ENCODE measurements around the gene MEF2A.

MEF2A gene

DNA sequence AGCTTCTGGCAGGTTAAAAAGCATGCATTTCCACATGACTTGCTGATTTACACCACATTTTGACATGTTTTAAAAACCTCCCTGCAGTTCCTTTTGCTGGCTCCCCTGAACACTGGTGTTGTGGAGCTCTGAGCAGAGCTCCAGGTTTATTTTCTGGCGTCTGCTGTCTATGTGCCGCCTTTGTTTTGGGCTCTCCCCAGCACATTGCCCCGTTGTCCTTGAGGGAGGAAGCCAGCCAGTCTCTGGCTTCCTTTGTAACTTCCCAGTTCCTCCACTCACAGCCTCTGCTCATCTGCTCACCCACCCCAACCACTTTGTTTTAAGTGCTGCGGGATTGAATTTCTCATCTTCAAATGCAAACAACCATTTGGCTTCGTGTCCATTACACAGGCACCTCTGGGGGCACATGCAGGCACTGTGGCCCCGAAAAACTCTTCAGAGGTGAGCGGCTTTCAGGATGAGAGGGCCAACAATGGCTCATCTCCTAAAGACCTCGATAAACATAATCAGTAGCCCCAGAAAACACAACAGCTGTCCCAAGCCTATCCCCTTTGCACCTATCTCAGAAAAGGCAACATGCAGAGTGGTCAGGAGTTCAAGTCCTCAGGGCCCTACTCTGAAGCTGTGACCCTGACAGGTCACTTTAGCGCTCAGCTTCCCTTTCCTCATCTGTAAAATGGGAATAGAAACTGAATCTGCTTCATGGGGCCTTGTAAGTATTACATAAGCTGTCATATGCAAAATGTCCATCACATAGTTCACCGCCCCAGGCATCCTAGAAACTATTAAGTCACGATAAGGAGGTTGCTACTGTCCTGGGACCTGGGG is 1.3 kb upstream of the MEF2A start:
- no peak for DNase-seq

DNA sequence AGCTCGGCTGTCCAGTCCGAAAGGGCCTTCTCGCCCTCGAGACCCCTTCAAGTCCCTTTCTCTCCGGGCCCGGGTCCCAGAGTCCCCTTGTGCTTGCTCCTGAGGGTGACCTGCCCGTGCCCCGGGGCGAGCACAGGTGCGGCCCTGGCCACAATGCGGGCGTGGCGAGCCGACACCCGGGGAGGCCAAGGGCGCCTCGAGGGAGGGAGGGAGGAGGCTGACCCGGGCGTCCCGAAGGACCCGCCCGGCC is 810 bp upstream of the MEF2A start:
- no peak for DNase-seq

GRCh38 chr15:99566157-99566897 is 543 bp downstream of the MEF2A start:
- no peak for DNase-seq

GRCh38 chr15:99568625-99569352 is 3.0 kb downstream of the MEF2A start:
- DNase-seq: no peak

GRCh38 chr15:99571299-99571698 is 5.5 kb downstream of the MEF2A start:
- no peak for DNase-seq

DNA sequence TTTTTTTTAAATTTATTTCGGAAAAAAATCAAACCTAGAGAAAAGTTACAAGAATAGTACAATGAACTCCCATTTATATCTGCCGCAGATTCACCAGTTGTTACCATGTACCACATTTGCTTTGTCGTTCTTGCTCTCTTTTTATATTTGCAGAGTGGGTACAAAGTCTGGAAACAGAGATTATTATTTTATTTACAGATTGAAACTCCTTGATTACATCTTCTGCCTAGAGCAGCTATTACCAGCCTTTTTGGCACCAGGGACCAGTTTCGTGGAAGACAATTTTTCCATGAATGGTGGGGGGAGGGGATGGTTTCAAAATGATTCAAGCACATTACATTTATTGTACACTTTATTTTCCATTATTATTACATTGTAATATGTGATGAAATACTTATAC is 8.3 kb downstream of the MEF2A start:
- no peak for DNase-seq

DNA sequence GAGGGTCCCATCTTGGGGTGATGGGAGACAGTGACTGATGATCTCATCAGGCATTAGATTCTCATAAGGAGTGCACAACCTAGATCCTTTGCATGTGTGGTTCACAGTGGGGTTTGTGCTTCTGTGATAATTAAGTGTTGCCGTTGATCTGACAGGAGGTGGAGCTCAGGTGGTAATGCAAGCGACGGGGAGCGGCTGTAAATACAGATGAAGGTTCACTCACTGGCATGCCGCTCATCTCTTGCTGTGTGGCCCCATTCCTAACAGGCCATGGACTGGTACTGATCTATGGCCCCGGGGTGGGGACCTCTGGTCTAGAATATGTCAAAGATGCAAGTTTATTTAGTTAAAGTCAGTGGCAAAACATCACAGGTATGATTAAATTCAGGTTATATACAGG is 8.7 kb downstream of the MEF2A start:
- DNase-seq: no peak

DNA sequence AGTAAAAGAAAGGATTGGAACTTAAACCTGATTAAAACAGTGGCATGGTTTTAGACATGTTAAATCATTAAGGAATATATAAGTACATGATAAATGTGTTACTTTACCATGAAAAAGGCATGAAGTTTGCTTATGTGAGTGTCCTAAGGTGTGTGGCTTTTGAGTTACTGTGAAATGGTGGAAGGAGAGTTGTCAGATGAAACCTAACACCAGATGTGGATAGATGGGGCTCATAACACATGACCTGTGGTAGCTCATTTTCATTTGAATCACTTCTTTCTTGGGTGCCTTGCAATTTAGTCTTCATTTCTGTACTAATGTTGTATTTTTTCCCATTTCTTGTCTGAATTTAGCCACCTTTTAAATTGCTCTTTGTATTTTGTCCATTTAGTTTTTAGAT is 13.0 kb downstream of the MEF2A start:
- no peak for DNase-seq

GRCh38 chr15:99580076-99580475 is 14.3 kb downstream of the MEF2A start:
- DNase-seq: no peak

DNA sequence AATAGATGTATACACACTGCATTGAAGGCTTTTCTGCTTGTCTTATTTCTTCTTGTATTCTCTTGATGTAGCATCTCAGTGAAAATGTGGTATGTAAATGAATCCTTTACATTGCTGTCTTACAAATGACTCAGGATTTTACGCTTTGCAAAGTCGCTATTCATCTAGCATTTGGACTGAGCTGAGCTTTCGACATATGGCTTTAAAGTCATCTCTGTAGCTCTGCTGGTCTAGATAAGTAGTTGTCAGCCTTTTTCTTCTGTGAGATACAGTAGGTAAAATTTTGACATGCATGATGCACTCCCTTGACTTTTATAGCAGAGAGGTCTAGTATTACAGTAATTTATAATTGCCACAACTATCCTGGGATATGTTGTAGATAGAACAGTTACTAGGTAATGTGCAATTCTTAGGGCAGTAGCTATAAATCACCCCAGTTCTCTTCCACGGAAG is 16.8 kb downstream of the MEF2A start:
- no peak for DNase-seq

- no peak for DNase-seq
Measured at GRCh38 chr15:99584081-99584600, 18.4 kb downstream of the MEF2A start.

DNA sequence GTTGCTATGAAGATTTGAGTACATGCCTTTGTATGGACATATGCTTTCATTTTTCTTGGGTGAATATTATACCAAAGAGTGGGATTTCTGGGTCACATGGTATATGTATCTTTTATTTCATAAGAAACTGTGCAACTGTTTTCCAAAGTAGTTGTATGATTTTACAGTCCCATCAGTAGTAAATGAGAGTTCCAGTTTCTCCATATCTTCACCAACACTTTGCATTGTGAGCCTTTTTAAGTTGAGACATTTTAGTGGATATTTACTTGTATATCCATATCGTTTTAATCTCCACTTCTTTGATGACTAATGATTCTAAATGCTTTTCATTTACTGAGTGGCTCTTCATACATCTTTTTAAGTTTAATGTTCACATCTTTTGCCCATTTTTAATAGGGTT is 20.3 kb downstream of the MEF2A start:
- no peak for DNase-seq

- DNase-seq: no peak
Measured at GRCh38 chr15:99589801-99590200, 24.0 kb downstream of the MEF2A start.

GRCh38 chr15:99590913-99591646 is 25.3 kb downstream of the MEF2A start:
- no peak for DNase-seq

- no peak for DNase-seq
Measured at GRCh38 chr15:99592145-99592791, 26.5 kb downstream of the MEF2A start.

GRCh38 chr15:99593070-99593469 is 27.3 kb downstream of the MEF2A start:
- DNase-seq: no peak

DNA sequence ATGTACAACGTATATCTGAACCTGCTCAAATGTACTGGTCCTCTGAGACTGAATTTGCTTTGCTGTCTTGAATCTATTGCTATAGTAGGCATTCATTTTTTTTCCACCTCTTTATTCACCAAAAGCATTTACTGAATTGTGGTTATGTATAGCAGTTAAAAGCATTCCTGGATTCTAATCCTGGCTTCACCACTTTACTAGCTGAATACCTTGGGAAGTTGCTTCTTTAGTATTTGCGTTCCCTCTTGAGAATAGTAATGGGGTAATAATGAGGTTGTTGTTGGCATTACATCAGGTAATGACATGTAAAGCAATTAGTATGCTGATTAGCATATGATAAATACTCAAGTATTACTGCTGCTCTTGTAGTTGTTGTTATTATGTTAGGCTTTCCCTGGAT is 29.1 kb downstream of the MEF2A start:
- no peak for DNase-seq

DNA sequence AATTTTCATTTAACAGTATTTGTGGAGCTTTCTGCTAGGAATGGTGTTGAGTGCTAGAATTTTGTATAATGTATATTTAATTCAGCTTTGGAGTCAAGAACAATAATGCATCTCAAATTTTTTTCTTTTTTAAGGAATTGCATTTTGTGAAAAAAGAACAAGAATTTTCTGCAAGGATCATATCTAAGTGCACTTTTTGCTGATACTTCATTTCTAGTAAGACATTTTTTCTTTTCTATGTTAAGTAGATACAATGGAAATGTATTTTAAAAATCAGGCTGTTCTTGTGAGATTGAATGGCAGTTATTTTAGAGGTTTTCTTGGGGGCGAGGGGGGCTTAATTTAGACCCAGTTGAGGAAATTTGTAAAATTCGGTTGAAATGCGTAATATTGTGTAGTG is 32.5 kb downstream of the MEF2A start:
- no peak for DNase-seq

GRCh38 chr15:99603828-99604227 is 38.0 kb downstream of the MEF2A start:
- DNase-seq: no peak

GRCh38 chr15:99604865-99605264 is 39.1 kb downstream of the MEF2A start:
- DNase-seq: no peak

DNA sequence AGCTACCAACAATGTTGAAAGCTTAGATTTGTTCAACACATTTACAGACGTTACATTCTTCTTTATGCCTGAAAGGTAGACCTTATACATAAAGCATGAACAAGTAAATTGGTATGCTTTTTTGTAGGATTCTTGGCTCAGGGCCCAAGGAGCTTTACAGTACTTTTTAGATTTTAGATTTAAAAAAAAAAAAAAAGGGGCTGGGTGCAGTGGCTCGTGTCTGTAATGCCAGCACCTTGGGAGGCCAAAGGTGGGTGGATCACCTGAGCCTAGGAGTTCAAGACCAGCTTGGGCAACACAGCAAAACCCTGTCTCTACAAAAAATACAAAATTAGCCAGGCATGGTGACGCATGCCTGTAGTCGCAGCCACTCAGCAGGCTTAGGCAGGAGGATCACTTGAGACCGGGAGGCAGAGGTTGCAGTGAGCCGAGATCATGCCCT is 39.7 kb downstream of the MEF2A start:
- DNase-seq: no peak

- no peak for DNase-seq
Measured at GRCh38 chr15:99605990-99606389, 40.2 kb downstream of the MEF2A start.

All from cortex of kidney (tissue), 1 donor.